Left ventricle myocardium superior (tissue), 1 donor: ENCODE measurements around the gene CRYL1. TPM values are rescaled to one million over a fixed set of nuclear protein-coding genes. Genes with fewer than 3 reads are reported as not detected.

Experiments used
- ATAC-seq: fragments of 200-7000 bp; cut with Tn5 transposase; one replicate; pipeline ENCODE4 v1.9.1; 2020; ENCODE audit warnings: mild to moderate bottlenecking, moderate library complexity
- DNase-seq: peaks from one replicate; pipeline ENCODE4 v3.0.0-alpha.2; 2020
- intact Hi-C: fragments of 100-400 bp; cut with micrococcal nuclease; formaldehyde crosslinking; loops from one replicate; pipeline ENCODE4 v1.11.0; 2022
- total RNA-seq: library from RNA; stranded (reverse); fragmentation: NEBNext Ultra II Directional; extraction: Animal tissue kit (Norgen Biotek cat#: 25700); gene quantifications from one replicate; pipeline ENCODE4 v1.2.1, GENCODE V29; 2021
- donor health status: DM: no; HTN: yes; CAD: no; lungs with severe emphysema.

CRYL1 gene
- total RNA-seq, 1 donor from 2014 or later = 19.5 TPM

- intact Hi-C loops = no loop called here
- ATAC-seq (no peak), DNase-seq (no peak)
These were observed 113.9 kb downstream of the CRYL1 start for GRCh38 chr13:20411638-20412342.

DNA sequence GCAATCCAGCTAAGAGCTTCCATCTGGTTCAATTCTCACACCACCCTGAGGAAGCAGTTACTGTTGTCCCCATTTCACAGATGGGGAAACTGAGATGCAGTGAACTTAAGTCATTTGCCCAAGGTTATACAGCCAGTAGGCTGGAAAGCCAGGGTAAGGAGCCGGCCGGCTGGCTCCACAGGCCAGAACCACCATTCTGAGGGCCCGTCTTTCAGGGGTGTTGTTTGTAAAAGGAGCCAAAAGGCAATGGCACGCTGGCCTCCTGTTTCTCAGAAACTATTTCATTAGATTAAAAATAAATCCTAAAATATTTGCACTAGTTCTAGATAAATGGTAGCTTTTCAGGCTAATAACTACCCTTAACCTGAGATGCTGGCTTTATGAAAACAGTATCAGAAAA, 114.9 kb downstream of the CRYL1 start:
- no peak for DNase-seq
- intact Hi-C loops = no loop called here
- no peak for ATAC-seq

GRCh38 chr13:20408181-20408580, 117.5 kb downstream of the CRYL1 start:
- DNase-seq = no peak
- no peak for ATAC-seq
- intact Hi-C loops = no loop called here

GRCh38 chr13:20407759-20408158, 117.9 kb downstream of the CRYL1 start:
- ATAC-seq (no peak), DNase-seq (no peak)
- intact Hi-C loops = no loop called here

GRCh38 chr13:20405691-20406090, 120.0 kb downstream of the CRYL1 start:
- no peak for ATAC-seq
- no peak for DNase-seq
- intact Hi-C loops = no loop called here

DNA sequence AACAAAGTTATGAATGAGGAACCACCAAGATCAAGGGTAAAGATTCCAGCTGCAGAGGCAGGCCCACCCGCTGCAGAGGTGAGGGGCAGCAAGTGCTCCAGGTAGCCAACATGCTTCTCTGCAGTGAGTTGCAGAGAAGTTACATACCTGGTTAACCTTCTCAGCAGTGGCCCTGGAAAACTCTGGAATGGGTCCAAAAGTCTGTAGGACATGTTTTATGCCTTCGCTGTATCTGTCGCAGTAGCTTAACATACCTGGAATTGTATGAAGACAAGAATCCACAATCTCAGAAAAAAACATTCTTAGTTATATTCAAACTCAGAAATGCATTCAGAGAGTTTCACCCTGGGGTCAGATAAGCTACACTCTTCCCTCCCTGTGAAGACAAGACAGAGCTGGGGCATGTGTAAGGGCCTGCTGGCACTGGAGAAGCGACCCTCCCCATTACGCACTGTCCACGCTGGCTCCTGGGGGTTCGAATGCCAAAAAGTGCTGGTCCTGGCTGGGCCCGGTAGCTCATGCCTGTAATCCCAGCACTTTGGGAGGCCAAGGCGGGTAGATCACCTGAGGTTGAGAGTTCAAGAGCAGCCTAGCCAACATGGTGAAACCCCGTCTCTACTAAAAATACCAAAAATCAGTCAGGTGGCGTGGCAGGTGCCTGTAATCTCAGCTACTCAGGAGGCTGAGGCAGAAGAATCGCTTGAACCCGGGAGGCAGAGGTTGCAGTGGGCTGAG, 121.0 kb downstream of the CRYL1 start:
- intact Hi-C loops = no loop called here
- ATAC-seq (no peak), DNase-seq (no peak)

DNA sequence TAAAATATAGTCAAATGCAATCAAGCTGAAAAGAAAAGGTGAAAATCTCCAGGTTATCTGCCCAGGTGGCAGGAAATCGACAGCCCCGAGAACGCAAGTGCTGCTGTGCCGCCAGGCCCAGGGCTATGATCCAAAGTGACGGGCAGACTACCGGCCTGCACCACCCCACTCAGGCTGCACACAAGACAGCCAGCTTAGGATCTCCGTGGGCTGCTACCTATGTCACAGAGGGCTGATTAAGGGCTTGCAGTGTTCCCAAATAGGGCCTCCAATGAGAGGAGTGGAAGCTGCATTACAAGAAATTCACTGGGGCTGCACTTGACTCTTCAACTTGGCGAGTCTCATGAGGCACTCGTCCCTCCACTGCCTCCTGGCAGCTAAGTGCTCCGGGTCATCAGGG, 121.8 kb downstream of the CRYL1 start:
- DNase-seq (no peak), ATAC-seq (no peak)
- intact Hi-C loops = no loop called here

DNA sequence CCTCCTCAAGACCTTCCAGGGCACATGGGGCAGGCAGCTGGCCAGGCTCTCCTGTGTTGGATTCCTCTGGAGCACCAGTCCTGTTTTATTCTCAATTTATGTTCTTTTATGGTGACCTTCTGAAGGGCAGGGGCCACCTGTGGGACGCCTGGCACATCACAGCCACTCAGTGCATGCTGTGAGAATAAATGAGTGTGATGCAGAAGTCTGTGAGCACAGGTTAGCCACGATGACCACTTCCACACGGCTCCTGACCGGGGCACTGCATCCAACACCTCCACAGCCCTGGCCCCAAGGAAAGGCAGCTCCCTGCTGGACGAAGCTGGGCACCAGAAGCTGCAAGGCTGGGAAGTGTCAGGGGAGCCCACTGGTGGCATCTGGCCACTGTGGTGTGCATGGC, 122.8 kb downstream of the CRYL1 start:
- intact Hi-C loops = no loop called here
- ATAC-seq (no peak), DNase-seq (no peak)

GRCh38 chr13:20401931-20402856, 123.5 kb downstream of the CRYL1 start:
- no peak for ATAC-seq
- DNase-seq = no peak
- intact Hi-C loops = no loop called here

GRCh38 chr13:20401531-20401930, 124.1 kb downstream of the CRYL1 start:
- intact Hi-C loops = no loop called here
- DNase-seq (no peak), ATAC-seq (no peak)

DNA sequence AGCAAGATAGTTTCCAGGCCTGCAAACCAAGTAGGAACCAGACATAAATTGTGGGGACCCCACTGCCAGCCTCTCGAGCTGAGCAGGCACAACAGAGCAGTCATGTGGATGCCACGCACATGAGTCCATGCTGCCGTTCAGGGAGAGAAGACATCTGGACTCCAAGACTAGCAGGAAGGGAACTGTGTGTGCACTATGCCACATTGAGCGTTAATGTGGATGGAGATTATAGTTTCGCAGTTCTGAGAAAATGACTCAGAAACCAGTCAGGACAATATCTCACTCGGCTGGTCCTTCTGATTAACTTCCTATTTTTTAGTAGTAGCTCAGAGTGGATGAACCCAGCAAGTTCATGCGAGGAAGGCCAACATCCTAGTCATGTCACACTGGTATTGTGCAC, 124.9 kb downstream of the CRYL1 start:
- DNase-seq (no peak), ATAC-seq (no peak)
- intact Hi-C loops = no loop called here

GRCh38 chr13:20399961-20400360, 125.7 kb downstream of the CRYL1 start:
- ATAC-seq (no peak), DNase-seq (no peak)
- intact Hi-C loops = no loop called here

GRCh38 chr13:20399515-20399914, 126.1 kb downstream of the CRYL1 start:
- DNase-seq = no peak
- intact Hi-C loops = no loop called here
- ATAC-seq = no peak

DNA sequence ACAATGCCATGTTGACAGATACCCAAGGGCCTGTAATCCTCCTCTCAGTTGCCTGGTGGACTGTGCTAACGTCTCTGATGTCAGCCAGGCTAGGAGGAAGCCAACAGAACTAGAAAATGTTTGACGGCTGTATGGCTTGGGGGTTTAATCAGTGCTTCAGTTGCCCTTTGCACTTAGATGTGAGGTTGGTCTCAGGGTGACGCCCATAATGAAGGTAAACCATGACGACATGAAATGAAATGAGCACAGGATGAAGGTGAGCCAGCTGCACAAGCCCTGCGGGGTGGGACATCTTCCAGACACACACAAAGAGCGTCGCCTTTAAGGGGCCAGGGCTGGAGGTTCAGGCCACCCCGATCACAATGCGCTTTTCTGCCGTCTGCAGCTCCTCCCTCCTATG, 127.2 kb downstream of the CRYL1 start:
- ATAC-seq (no peak), DNase-seq (no peak)
- intact Hi-C loops = no loop called here

- no peak for ATAC-seq
- intact Hi-C loops = no loop called here
- DNase-seq = no peak
These were observed 127.8 kb downstream of the CRYL1 start for GRCh38 chr13:20397896-20398295.

DNA sequence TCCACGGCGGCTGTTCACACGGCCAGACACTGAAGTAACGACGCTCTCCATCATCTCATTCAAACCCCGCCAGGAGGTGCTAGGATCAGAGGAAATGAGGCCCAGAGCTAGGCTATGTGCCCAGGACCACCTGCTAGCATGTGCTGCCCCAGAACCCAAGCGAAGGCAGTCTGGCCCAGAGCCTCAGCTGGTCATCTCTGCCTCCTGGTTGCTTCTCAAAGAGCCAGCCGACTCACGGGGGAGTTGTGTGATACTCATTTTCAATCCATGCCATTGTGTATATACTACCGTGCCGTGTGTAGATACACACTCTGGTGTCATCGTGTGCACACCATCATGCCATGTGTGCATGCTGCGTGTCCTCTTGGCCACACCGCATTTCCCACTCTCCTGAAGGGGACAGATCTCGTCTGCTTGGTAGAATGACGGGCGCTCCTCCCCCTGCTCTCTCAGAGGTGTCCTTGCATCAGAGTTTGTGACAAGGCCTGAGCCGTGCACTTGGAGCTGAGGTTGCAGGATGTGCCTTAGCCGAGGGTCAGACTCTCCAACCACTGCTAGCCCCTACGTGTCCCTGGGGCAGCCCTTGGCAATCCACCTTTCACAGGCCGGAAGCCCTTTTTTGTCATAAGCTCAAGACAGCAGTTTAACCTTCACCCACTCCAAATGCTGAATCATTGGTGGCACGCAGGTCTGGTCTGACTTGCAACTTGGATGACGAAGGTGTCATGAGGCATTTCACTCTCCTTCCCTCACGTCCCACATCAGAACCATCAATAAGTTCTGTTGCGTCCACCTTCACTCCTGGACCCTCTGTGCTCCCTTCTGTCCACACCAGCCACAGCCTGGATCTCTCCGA, 130.4 kb downstream of the CRYL1 start:
- DNase-seq (no peak), ATAC-seq (no peak)
- intact Hi-C loops = no loop called here

DNA sequence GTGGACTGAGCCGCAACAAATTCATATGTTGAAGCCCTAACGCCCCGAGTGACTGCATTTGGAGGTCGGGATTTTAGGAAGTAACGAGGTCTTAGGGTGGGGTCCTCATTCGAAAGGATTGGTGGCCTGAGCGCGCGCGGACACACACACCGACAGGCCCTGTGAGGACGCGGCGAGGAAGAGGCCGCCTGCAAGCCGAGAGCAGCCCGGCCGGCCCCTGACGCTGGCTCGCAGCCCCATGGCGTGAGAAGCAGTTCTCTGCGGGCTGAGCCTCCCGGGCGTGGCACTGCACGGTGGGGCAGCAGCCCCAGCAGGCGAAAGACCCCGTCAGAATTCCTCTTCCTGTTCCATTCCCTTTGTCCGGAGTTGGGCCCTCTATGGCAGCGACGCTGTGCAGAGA, 131.2 kb downstream of the CRYL1 start:
- ATAC-seq (no peak), DNase-seq (no peak)
- intact Hi-C loops = no loop called here

DNA sequence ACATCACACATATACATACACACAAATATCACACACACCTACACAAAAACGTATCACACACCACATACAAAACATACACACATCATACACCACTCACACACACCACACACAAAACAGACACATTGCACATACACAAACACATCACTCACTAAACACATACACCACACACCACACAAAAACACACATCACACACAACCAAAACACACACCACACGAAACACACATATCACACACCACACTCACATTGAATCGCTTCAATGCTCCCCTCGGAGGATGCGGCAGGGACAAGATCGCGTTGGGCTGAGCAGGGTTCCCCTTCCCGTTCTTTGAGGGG, 131.5 kb downstream of the CRYL1 start:
- ATAC-seq (no peak), DNase-seq (no peak)
- intact Hi-C loops = no loop called here
